Measurements from ENCODE around the gene KIAA0753.

The KIAA0753 gene

DNA sequence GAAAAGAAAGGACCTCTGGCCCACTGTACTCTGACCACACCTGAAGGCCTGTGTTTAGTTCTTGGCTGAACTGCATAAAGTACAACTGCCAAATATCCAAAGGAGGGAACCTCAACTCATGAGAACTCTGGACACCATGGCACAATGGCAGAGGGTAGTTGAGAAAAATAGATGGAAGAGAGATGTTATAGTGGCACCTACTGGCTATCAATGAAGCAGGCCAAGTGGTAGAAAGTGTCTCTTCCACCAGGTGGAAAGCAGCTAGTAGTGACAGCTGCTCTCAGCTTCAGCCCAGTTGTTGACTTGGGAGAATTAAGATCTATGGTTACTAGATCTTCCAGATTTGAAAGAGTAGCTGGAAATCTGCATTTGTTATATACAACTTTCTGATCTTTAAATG lies 7.7 kb upstream of the KIAA0753 start:
- in situ Hi-C loops (cut with MboI; ENCODE audit: low sequenced_read_pairs), result no loop called here

DNA sequence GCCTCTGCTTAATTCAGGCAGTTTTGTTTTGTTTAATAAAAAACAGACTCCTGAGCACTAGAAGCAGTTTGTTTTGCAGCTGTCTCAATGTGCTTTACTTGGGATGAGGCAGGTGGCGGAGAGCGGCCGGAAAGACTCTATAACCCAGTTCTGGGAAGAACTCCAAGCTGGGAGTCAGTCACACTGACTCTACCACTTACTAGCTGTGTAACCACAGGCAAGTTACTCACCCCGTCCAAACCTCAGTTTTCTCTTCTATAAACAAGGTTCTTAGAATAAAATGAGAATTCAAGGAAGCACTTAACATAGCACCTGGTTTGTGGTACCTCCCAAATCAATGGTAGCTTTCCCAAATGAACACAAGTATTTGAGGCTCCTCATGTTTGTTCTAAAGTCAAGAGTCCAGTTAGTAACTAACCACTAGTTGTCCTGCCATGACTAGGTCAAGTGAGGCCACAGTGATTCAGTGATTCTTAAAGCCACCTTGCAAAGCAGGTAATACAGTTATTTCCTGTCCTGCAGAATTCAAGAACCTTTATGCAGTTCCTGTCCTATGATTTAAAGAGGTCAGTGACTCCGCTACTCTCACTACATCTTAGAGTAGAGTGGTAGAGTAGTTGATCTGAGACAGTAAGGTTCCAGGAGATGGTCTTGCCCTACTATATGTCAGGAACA lies 3.1 kb upstream of the KIAA0753 start:
- in situ Hi-C loops (cut with MboI; ENCODE audit: low sequenced_read_pairs), result no loop called here

DNA sequence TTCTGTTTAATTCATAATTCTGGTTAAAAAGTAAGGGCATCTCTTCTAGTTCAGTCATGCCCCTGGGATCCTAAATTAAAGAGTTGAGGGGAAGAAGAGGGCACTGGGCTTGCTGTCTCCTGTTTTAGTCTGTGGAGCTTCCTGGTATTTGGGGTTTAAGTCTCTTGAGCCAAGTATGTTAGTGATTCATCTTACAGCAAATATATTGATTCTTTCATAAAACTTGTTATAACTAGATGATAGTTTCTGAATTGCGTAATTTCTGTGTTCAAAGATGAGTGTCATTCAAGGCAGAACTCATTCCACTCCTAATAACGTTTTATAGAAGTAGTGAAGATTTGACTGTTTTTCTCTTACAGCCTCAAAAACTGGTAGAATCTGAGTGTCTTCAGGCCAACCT lies 2.1 kb upstream of the KIAA0753 start:
- in situ Hi-C loops (cut with MboI; ENCODE audit: low sequenced_read_pairs), result no loop called here

DNA sequence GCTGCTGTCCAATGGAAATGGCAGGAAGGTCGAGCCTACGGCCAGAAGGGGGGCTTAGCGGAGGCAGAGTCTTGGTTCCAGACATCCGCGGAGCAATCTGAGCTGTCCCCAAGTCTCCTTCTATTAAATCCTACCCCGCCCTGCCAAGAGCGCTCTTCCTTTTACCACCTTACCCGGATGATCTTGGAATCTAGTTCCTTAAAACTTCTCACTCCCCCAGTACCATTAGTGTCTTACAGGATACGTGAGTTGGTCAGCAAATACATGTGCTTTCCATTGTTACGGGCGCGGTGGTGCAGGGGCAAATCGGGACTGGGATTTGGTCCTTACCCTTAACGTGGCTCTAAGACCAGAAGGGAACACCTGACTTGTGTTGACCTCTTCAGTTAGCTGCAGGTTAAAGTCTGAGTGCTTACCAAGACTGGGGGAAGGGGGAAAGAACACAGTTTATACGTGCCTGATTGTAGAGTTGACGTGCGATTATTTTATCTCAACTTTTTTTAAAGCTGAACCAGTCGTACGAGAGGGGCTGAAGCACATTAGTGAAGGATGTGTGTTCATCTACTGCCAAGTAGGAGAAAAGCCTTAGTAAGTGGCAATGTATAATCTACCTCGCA lies 844 bp upstream of the KIAA0753 start:
- in situ Hi-C loops (cut with MboI; ENCODE audit: low sequenced_read_pairs), result no loop called here

DNA sequence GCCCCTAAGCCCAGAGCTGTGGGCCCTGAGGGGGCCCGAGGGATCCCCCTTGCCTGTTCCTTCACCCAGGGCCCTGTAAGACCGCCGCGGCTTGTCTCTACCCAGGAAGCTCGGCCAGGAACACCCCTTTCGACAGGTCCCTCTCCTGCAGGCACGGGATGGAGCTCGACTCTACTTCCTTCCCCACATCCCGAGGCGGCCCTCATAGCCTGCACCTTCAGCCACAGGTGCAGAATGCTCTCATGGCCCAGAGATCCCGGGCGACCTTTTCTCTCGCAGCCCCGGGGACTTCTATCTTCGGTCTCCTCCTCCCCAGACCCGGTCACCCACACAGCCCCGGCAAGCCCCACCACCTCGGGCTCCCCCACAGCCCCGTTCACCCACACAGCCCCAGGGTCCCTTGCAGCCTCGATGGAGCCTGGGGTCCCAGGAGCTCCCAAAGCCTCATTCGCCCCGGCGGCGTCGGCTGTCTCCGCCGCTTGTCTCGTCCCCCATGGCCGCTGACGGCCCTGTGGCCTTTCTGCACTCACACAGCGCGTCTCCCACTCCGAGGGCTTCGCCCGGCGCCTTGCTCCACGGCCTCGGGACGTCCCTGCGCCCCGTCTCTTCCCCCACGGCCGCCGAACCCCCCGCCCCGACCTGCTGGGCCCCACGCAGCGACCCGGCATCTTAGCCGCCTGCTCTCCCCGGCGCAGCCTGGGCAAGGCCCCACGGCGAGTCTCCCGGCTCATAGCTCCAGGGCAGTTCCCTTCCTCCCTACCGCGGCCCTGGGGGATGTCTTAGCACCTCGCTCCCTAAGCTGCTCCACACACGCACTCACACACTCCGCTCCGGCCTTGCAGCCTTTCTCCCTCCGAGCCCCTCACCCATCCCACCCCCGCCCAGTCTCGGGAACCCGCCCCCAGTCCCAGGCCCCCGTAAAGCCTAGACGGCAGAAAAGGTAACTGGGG lies 650 bp downstream of the KIAA0753 start:
- in situ Hi-C loops (cut with MboI; ENCODE audit: low sequenced_read_pairs), result no loop called here

DNA sequence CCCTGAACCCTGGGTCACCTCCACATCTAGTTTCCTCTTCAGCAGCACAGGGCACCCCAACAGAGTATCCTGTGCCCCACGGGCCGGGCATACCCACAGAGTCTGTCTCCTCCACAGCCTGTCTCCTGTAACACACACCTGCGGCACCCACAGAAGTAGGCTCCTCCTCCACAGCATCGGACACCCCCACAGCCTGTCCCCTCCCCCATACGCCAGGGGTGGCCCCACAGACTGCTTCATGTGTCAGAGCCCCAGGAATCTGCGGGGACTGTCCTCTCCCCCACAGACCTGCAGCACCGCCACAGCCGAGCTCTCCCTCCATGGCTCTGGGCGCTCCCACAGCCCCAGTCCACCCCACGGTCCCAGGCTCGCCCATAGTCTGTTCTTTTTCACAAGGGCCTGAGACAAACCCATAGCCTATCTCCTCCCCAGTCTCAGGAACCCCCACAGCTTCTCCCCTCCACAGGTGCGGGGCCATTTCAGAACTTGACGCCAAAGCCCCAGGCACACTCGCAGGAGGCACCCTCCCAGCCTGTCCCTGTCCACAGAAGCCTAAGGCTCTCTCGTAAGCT lies 1.4 kb downstream of the KIAA0753 start:
- in situ Hi-C loops (cut with MboI; ENCODE audit: low sequenced_read_pairs), result no loop called here

DNA sequence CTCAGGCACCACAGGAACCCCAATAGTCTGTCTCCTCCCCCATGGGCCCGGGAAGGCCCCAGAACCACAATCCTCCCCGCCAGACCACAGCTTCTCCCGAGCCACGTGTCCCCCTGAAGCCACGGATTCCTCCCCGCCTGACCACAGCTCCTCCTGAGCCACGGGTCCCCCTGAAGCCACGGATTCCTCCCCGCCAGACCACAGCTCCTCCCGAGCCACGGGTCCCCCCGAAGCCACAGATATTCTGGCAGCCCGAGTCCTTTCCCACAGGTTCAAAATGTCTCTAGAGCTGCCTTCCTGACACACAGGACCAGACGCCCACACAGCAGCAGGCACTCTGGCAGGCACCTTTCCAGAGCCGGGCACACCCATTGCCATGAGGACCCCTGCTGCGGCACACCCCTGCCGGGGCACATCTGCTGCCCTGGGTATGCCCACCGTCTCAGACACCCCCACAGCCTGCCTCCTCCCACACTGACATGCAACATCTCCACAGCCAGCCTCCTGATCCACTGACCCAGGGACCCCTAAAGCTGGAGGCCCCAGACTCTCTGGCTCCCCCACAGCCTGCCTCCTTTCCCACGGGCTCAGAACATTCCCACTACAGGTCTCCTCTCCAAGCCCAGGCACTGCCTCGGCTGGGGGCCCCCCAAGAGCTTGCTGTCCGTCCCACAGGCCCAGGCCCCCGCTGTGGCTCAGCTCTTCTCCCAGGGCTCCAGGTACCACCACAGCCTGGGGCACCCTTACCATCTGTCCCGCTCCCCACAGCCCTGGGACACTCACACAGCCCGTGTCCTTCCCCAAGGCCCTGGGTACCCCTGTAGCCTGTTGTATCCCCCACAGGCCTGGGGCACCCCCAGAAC lies 2.2 kb downstream of the KIAA0753 start:
- in situ Hi-C loops (cut with MboI; ENCODE audit: low sequenced_read_pairs), result no loop called here

DNA sequence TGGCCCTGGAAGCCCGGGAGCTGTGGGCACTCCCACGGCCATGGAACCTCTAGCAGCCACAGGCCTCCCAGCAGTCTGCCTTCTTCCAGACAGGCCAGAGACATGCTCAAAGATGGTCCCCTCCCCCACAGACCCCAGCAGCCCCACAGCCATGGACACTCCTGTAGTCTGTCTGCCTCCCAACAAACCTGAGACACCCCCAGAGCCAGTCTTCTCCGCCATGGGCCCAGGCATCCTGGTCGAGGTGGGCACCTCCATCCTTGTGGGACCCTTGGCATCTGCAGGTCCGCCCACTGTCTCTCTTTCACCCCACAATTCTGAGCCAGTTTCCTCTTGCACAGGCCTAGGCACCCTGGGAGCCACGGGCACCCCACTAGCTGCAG lies 3.1 kb downstream of the KIAA0753 start:
- in situ Hi-C loops (cut with MboI; ENCODE audit: low sequenced_read_pairs), result no loop called here

DNA sequence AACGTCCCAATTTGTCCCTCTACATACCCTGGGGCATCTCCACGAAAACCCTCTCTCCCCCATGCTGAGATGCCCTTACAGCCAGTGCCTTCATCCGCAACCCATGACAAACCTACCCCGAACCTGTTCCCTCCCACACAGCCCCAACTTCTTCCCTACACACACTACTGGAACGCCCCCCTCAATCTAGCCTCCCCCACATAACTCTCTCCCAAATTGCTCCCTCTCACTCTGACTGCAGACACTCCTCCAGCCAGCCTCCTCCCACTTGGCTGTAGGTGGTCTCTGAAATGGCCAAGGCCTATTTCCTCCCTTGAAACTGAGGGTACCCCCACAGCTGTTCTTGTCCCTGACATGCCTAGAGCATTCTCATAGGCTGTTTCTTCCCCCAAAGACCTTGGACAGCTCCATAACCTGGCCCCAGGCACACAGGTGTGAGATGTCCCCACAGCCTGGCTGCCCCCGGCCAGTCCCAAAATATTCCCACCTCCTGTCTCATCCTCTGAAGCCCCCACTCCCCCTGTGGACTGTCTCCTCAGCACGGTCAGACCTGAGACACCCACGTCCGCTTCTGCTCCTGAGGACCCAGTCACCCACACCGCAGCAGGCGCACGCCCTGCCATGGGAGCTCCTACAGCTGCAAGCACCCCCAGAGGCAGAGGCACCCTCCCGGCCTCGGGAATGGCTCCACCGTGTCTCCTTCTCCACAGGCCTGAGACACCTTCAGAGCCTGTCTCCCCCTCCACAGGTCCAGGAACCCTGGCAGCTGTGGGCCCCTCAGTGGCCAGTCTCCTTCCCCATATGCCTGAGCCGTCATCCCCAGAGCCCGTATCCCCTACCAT lies 3.7 kb downstream of the KIAA0753 start:
- in situ Hi-C loops (cut with MboI; ENCODE audit: low sequenced_read_pairs), result no loop called here

DNA sequence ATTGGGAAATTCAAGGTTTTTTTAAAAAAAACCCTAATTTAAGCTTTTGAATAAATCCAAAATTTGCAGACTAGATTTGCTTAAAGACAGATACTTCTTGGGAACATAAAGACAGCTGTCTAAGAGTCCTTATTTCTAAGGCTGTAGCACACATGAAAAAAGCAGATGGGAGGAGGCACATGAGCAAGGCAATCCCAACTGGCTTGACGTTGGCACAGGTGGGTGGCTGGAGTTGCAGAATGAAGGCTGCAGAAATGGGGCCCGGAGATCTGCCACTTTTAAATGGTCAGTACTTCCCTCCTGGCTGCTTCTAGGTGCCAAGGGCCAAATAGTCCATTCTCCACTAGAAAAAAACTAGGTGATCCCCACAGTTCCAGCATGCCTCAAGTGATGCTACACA lies 4.4 kb downstream of the KIAA0753 start:
- in situ Hi-C loops (cut with MboI; ENCODE audit: low sequenced_read_pairs), result no loop called here

DNA sequence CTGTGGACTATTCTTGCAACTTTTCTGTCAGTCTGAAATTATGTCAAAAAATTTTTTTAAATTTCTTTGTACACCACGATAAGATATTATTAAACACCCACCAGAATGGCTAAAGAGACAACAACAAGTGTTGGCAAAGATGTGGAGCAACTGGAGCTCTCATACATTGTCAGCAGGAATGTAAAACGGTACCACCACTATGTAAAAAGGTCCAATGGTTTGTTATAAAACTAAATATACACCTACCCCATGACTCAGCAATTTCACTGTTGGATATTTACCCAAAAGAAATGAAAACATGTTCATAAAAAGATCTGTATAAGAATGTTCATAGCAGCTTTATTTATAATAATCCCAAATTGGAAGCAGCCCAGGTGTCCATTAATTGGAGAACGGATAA lies 7.2 kb downstream of the KIAA0753 start:
- in situ Hi-C loops (cut with MboI; ENCODE audit: low sequenced_read_pairs), result no loop called here

DNA sequence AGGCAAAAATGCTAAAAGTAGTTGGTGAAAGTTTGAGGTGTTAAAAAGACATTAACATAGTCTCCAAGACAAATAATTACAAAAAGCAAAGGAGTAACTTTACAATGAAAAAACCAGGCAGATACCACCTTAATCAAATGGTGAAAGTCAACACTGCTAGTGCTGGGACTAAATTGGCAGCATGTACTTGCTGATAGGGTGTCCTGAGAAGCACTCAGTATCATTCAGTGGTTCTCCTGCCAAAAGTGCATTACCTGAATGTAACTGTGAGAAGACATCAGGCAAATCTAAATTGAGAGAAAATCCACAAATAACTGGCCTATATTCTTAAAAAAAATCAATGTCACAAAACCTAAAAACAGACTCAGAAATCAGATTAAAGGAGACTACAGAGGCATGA lies 8.0 kb downstream of the KIAA0753 start:
- in situ Hi-C loops (cut with MboI; ENCODE audit: low sequenced_read_pairs), result no loop called here

DNA sequence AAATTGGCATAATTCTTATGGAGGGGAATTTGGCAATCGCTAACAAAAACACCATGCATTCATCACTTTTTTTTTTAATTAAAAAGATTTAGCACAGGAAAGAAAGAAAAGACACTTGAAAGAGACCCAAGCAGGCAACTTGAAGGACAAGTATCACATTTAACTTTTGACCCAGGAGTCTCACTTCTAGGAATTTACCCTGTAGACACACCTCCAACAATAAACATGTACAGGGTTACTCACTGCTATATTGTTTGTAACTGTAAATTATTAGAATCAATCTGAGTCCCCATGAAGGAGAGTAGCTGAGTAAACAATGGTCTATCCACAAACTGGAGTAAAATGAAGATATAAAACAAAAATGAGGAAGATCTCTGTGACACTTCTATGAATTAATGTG lies 10.1 kb downstream of the KIAA0753 start:
- in situ Hi-C loops (cut with MboI; ENCODE audit: low sequenced_read_pairs), result no loop called here

DNA sequence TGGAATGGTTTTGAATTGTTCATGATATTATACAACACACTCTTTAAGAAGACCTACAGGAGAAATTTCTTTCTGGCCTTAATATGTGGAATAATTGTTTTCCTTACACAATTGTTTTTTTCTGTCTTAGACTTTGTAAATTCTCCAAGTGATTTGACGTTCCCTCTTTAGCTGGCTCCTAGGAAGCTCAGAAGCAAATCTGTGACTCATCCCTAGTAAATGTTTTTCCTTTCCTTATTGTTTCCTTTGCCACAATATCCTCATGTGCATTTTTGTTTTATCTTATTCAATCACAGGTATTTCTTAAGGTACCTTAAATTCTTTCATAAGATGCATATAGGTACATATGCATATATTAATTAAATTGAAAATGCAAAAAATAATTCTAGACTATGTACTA lies 13.5 kb downstream of the KIAA0753 start:
- in situ Hi-C loops (cut with MboI; ENCODE audit: low sequenced_read_pairs), result no loop called here

DNA sequence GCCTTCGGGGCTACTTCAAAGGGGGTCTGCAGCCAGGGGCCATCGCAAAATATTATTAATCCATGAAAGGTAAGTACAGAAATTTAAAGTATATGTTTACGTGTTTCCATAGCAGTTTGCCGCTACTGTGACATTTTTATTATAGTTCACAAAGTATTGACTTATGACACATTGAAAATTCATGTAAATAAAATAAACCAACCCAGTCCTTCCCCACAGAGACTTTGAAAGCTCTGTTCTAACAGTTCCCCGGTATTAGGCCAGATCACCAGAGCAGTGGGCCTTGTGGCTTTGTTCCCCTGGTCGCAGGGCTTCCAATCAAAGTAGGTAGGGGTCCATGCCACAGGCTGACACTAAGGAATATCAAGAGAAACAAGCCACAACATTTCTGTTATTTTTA lies 13.9 kb downstream of the KIAA0753 start:
- in situ Hi-C loops (cut with MboI; ENCODE audit: low sequenced_read_pairs), result no loop called here

DNA sequence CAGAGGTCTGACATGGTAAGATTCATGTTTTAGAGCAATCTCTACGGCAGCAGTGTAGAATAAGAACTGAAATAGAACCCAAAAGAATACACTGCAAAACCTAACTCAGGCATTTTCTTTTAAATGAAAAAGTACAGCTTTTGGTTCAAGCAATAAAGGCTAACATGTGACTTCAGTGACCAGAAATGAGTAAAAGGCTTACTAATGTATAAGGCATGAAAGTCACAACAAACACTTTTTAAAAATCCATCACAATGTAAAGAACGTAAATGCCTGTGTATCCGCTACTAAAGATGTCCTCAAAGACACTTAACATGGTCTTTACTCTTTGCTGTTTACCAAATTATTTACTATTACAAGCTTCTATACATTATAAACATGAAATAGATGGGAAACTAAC lies 16.6 kb downstream of the KIAA0753 start:
- in situ Hi-C loops (cut with MboI; ENCODE audit: low sequenced_read_pairs), result no loop called here

DNA sequence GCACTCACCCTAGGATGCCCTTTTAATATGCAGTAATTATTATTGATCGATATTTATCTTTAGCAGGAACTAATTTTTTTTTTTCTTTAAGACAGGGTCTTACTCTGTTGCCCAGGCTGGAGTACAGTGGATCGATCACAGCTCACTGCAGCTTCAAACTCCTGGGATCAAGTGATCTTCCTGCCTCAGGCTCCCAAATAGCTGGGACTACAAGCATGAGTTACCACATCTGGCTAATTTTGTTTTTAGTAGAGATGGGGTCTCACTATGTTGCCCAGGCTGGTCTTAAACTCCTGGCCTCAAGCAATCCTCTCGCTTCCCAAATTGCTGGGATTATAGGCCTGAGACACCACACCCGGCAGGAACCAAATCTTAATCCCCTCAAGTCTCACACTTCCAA lies 29.3 kb downstream of the KIAA0753 start:
- in situ Hi-C loops (cut with MboI; ENCODE audit: low sequenced_read_pairs), result no loop called here

DNA sequence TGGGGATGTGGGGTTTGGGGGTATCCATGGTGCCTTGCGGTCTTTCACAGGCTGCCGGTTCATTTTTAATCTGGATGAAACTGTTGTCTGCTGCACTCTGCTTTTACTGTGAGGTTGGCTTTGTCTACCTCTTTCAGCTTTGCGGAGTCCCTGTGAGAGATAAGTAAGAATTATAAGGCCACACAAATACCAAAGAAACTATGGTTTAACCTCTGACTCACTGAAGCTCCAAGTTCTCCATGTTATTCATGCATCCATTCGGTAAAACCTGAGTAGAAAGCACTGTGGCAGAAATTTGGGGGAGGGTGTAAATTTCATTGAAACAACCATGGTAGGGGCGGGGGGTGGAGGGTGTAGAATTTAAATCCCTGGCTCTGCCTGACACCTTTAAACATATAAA lies 30.5 kb downstream of the KIAA0753 start:
- in situ Hi-C loops (cut with MboI; ENCODE audit: low sequenced_read_pairs), result no loop called here

DNA sequence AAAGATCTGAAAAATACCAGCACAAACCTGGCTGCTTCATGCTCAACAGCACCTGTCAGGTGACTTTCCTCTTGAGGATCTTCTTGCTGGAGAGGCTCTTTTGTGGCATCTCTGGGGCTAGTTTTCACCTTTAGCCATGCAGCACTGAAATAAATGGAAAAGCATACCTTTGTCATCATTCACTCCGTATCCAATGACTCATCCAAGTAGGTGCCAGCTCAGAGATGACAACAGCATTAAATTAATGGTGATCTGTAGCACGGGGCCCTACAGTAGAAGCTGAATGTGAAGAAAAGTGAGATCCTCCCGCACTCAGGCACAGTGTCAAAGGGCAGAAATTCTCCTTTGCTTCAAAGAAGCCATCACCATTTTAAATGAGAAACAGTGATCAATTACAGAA lies 32.2 kb downstream of the KIAA0753 start:
- in situ Hi-C loops (cut with MboI; ENCODE audit: low sequenced_read_pairs), result no loop called here

DNA sequence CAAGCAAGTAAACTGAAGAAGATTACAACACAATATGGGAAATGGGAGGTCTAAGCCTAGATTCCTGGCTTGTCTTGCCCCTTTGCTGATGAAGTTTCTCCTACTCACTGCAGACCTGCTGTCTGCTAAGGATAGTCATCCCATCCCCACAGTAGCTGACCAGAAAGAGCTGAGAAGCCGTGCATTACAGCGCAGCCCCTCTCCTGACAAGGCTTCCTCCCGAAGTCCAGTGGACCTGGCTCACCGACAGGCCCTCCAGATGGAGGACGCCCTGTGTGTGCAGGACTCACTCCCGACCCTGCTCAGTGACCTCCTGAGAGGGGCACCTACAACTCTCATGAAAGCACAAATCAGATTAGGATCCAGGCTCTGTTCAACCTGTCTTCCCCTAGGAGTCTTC lies 35.4 kb downstream of the KIAA0753 start:
- in situ Hi-C loops (cut with MboI; ENCODE audit: low sequenced_read_pairs), result no loop called here

All from HL-60/S4 (cell line).